NT2/D1 (cell line): ENCODE results near the gene CALU.

ENCODE experiments used
- DNase-seq: peaks from one replicate; pipeline ENCODE4 v3.0.0-alpha.2; 2011; ENCODE audit warnings: low read depth, low spot score
- H3K27me3 ChIP-seq: 2 replicates; pipeline ENCODE4 v1.6.0; 2011; ENCODE audit warnings: mild to moderate bottlenecking; ENCODE audit not compliant: insufficient read length, insufficient read depth
- H3K36me3 ChIP-seq: 2 replicates; pipeline ENCODE4 v1.6.1; 2011; ENCODE audit warnings: mild to moderate bottlenecking, low read length, mixed read lengths; ENCODE audit not compliant: insufficient read depth, insufficient read length
- H3K4me1 ChIP-seq: 2 replicates; pipeline ENCODE4 v1.5.1; 2011; ENCODE audit not compliant: insufficient read depth, insufficient read length
- H3K4me3 ChIP-seq: 2 replicates; pipeline ENCODE4 v1.5.1; 2011; ENCODE audit warnings: low read depth; ENCODE audit not compliant: insufficient read length
- H3K9ac ChIP-seq: 2 replicates; pipeline ENCODE4 v1.6.0; 2011; ENCODE audit warnings: low read depth; ENCODE audit not compliant: insufficient read length
- H3K9me3 ChIP-seq: 2 replicates; pipeline ENCODE4 v1.5.1; 2011; ENCODE audit warnings: mild to moderate bottlenecking, low read length; ENCODE audit not compliant: insufficient read depth
- SUZ12 ChIP-seq: IDR thresholded peaks from 2 replicates; pipeline ENCODE4 v1.6.1; 2011; ENCODE audit not compliant: insufficient read length, insufficient read depth; ENCODE audit errors: extremely low read depth
- YY1 ChIP-seq: IDR thresholded peaks from 2 replicates; pipeline ENCODE4 v1.6.1; 2011; ENCODE audit not compliant: insufficient read length, insufficient read depth
- ZNF274 ChIP-seq: IDR thresholded peaks from 2 replicates; pipeline ENCODE4 v1.6.1; 2011; ENCODE audit warnings: mild to moderate bottlenecking, low read depth, low read length

CALU gene

DNA sequence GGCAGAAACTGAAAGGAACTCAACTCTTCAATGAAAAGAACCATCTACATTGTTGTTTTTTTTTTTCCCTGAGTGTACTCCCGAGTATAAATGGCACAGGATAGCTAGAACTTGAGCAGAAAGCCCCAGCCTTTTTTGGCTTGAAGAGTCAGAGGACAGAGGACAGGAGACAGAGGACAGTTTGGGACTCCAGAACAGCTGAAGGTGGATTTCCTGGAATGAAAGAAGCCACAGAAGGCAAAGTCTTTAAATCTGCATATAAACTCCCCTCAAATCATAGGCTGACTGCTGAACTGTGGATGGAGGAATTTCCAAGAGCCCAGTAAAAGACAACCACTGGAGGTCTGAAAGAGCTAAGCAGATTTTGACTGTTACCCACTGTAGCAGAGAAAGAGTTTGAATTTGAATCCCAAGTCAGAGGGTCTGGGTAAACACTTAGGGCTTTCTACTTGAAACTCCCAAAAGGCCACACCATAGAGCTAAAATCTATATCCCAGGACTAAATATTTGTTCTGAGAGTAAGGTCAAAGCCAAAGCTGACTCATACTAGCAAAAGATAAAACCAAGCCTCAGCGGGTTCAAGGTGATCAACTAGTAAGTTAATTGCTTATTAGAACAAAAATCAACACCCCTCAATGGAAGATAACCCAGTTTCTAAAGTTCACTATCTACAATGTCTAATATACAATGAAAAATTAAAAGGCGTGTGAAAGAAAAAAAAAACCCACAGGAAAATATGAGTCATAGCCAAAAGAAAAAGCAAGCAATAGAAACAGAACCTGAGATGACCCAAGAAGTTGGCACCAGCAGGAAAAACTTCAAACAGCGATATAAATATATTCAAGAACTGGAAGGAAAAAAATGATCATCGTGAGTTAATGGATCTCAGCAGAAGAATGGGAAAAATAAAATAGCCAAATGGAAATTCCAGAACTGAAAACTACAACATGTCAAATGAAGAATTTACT is 38.3 kb downstream of the CALU start:
- peaks cover 15% of the 10 kb centered on the region for H3K36me3 ChIP-seq
- TF ChIP-seq SUZ12 (no peak), YY1 (no peak), ZNF274 (no peak)
- no peak for DNase-seq

DNA sequence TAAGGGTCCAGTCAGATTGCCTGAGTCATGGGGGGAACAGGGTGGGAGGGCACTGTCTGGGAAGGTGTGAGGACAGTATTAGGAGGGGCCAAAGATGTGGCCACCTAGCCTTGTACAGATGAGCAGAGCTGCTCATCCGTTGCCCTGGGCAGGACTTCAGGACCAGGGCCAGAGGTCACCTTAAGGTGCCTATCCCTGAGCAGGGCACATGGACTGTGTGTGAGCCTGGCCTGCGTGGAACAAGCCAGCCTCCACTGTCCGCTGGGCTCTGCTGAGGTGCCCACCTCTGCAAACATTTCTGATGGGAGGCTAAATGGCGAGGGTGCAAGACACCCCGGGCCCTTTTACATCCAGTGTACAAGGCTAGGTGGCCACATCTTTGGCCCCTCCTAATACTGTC is 39.8 kb downstream of the CALU start:
- TF ChIP-seq YY1 (no peak), ZNF274 (no peak), SUZ12 (no peak)
- Histone ChIP-seq H3K4me3 (no peak overlapping the region), H3K36me3 (peaks cover 5% of the 10 kb centered on the region), H3K9me3 (0 out of 2 replicates have a peak, but pooled peaks cover 7% of the 10 kb centered on the region), H3K9ac (no peak overlapping the region), H3K27me3 (no peaks in the 10 kb centered on the region), H3K4me1 (peaks cover 2% of the 10 kb centered on the region)
- DNase-seq, result no peak

More for the DNA sequence above, 38.3 kb downstream of the CALU start:
- H3K4me3 ChIP-seq, result no peak overlapping the region
- no peaks in the 10 kb centered on the region for H3K4me1 ChIP-seq
- no peak overlapping the region for H3K9ac ChIP-seq
- no peaks in the 10 kb centered on the region for H3K27me3 ChIP-seq
- 0 out of 2 replicates have a peak, but pooled peaks cover 7% of the 10 kb centered on the region for H3K9me3 ChIP-seq

DNA sequence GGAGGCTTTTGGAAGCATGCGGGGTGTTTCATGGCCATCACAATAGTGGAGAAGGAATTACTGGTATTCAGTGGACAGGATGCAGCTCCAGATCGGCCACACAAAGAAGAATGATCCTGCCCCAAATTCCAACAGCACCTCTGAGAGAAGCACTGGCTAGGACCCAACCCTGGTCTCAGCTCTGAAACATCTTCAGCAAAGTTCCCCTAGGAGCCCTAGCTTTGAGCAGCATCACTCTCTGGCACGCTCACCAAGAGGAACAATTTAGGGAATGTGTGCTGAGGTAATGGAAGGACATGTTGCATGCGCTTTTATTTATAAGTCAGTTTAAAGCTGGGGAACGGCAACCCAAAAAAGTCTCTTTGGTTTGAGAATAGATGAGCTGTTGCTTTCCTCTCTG is 42.0 kb downstream of the CALU start:
- no peak for DNase-seq
- no peak overlapping the region for H3K9ac ChIP-seq
- no peaks in the 10 kb centered on the region for H3K36me3 ChIP-seq
- 0 out of 2 replicates have a peak, but pooled peaks cover 7% of the 10 kb centered on the region for H3K9me3 ChIP-seq
- no peak for TF ChIP-seq SUZ12
- no peak for TF ChIP-seq YY1
- no peak for TF ChIP-seq ZNF274
- H3K4me1 ChIP-seq, result peaks cover 2% of the 10 kb centered on the region
- no peak overlapping the region for H3K4me3 ChIP-seq
- no peaks in the 10 kb centered on the region for H3K27me3 ChIP-seq

DNA sequence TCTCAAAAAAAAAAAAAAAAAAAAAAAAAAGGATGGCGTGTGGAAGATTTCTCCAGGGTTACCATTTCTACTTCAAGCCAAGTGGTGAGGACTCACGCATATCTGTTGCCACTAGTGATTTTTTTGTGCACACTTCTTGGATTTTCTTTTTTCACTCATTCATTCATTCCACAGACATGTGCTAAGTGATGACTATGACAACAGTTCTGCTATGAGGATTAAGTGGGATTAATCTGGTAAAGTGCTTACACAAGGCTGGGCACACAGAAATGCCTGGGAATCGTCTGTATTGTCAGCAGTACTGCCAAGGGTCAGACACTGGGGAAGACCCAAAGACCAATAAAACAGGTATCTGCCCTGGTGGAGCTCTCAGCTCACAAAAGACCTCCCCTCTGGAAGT is 42.7 kb downstream of the CALU start:
- H3K4me3 ChIP-seq, result no peak overlapping the region
- H3K27me3 ChIP-seq, result no peaks in the 10 kb centered on the region
- H3K36me3 ChIP-seq, result no peaks in the 10 kb centered on the region
- TF ChIP-seq ZNF274 (no peak), SUZ12 (no peak), YY1 (no peak)
- H3K9ac ChIP-seq, result no peak overlapping the region
- H3K9me3 ChIP-seq, result 0 out of 2 replicates have a peak, but pooled peaks cover 7% of the 10 kb centered on the region
- peaks cover 2% of the 10 kb centered on the region for H3K4me1 ChIP-seq
- no peak for DNase-seq

DNA sequence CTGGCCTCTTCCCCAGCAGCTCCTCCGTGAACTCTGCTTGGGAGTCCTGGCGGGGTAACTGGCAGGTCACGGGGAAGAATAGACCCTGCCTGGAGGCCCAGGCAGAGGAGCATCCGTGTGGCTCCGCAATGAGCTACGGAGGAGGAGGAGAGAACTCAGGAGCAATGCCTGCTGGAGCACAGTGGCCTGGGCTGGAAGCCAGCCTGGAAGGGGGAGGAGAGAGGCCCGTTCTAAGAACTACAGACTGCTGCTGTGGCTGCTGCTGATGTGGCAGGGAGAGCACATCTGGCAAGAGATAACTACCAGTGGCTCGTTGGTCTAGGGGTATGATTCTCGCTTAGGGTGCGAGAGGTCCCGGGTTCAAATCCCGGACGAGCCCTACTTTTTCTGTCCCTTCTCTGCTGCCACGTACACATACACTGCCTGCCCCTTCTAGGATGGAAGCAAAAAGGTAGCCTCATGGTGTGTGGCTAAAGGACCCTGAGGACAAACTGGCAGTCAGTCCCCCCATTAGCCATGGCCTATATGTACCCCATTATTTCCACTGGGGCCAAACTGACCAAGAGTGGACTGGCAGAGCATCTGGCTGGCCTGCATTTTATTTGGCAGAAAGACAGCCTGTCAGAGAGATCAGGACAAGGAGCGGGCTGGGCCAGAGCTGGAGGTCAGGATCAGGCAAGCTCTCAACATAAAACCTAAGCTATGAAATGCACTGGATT is 44.1 kb downstream of the CALU start:
- no peak for DNase-seq
- H3K27me3 ChIP-seq, result no peaks in the 10 kb centered on the region
- TF ChIP-seq YY1, result no peak
- TF ChIP-seq ZNF274, result no peak
- no peak for TF ChIP-seq SUZ12
- no peaks in the 10 kb centered on the region for H3K36me3 ChIP-seq
- H3K9me3 ChIP-seq, result 0 out of 2 replicates have a peak, but pooled peaks cover under 1% of the 10 kb centered on the region
- no peak overlapping the region for H3K9ac ChIP-seq
- no peak overlapping the region for H3K4me3 ChIP-seq
- H3K4me1 ChIP-seq, result peaks cover 2% of the 10 kb centered on the region

DNA sequence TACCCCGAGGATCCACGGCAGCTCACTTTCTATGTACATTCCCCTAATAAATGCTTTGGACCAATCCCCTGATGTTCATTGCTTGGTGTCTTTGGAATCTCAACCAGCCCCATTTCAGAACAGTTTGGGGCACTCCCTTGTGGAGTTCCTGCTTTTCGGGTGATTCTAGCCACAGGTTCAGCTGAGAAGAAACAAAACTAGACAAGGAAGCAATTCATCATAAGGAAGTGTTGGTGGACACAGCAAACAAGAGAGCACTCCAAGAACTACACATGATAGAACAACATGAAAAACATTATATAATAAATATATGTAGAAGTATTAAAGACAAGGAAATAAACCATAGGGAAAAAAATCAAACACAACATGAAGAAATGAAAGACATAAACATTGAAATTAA is 46.6 kb downstream of the CALU start:
- no peak overlapping the region for H3K9ac ChIP-seq
- peaks cover 2% of the 10 kb centered on the region for H3K4me1 ChIP-seq
- peaks cover 17% of the 10 kb centered on the region for H3K27me3 ChIP-seq
- TF ChIP-seq SUZ12 (no peak), ZNF274 (no peak), YY1 (no peak)
- H3K9me3 ChIP-seq, result no peaks in the 10 kb centered on the region
- H3K4me3 ChIP-seq, result no peak overlapping the region
- no peaks in the 10 kb centered on the region for H3K36me3 ChIP-seq
- no peak for DNase-seq
